ENCODE results near the gene QRSL1. TPM values are rescaled to one million over a fixed set of nuclear protein-coding genes. Genes with fewer than 3 reads are reported as not detected.

QRSL1 gene
- total RNA-seq, 1 donor from 2014 or later: 17.2 TPM

- no peak overlapping the region for H3K4me3 Mint-ChIP-seq
- no peak for DNase-seq (ENCODE audit: low spot score in 2 of 2, unreplicated experiment in 2 of 2)
- no peaks in the 10 kb centered on the region for H3K9me3 Mint-ChIP-seq
- H3K27me3 Mint-ChIP-seq (ENCODE audit: low read depth): no peaks in the 10 kb centered on the region
- H3K4me1 Mint-ChIP-seq: no peaks in the 10 kb centered on the region
- H3K27ac Mint-ChIP-seq: no peak overlapping the region
- TF ChIP-seq CTCF (IDR thresholded peaks at IDR 0.05; ENCODE audit: unreplicated experiment): no peak
- H3K36me3 Mint-ChIP-seq: peaks cover 11% of the 10 kb centered on the region
Measured at GRCh38 chr6:106612671-106613416, 16.5 kb upstream of the QRSL1 start.

- no peak for DNase-seq (ENCODE audit: low spot score in 2 of 2, unreplicated experiment in 2 of 2)
- H3K9me3 Mint-ChIP-seq: no peaks in the 10 kb centered on the region
- H3K4me3 Mint-ChIP-seq: no peak overlapping the region
- no peaks in the 10 kb centered on the region for H3K27me3 Mint-ChIP-seq (ENCODE audit: low read depth)
- H3K36me3 Mint-ChIP-seq: peaks cover 7% of the 10 kb centered on the region
- TF ChIP-seq CTCF (IDR thresholded peaks at IDR 0.05; ENCODE audit: unreplicated experiment): no peak
- no peak overlapping the region for H3K27ac Mint-ChIP-seq
- no peaks in the 10 kb centered on the region for H3K4me1 Mint-ChIP-seq
Measured at GRCh38 chr6:106613590-106613989, 15.8 kb upstream of the QRSL1 start.

GRCh38 chr6:106614166-106614565 is 15.2 kb upstream of the QRSL1 start:
- Mint-ChIP-seq H3K9me3 (no peaks in the 10 kb centered on the region), H3K4me3 (no peak overlapping the region), H3K27ac (no peak overlapping the region), H3K27me3 (ENCODE audit: low read depth) (no peaks in the 10 kb centered on the region), H3K4me1 (no peaks in the 10 kb centered on the region), H3K36me3 (peaks cover 7% of the 10 kb centered on the region)
- no peak for TF ChIP-seq CTCF (IDR thresholded peaks at IDR 0.05; ENCODE audit: unreplicated experiment)
- DNase-seq (ENCODE audit: low spot score in 2 of 2, unreplicated experiment in 2 of 2): no peak

- Mint-ChIP-seq H3K4me1 (no peaks in the 10 kb centered on the region), H3K27me3 (ENCODE audit: low read depth) (no peaks in the 10 kb centered on the region), H3K4me3 (no peak overlapping the region), H3K36me3 (peaks cover 7% of the 10 kb centered on the region), H3K9me3 (no peaks in the 10 kb centered on the region), H3K27ac (no peak overlapping the region)
- DNase-seq (ENCODE audit: low spot score in 2 of 2, unreplicated experiment in 2 of 2): no peak
- TF ChIP-seq CTCF (IDR thresholded peaks at IDR 0.05; ENCODE audit: unreplicated experiment): no peak
Measured at GRCh38 chr6:106614592-106615257, 14.7 kb upstream of the QRSL1 start.

- Mint-ChIP-seq H3K27me3 (ENCODE audit: low read depth) (no peaks in the 10 kb centered on the region), H3K9me3 (peaks cover 3% of the 10 kb centered on the region), H3K4me3 (no peak overlapping the region), H3K36me3 (peaks cover 11% of the 10 kb centered on the region), H3K4me1 (no peaks in the 10 kb centered on the region), H3K27ac (no peak overlapping the region)
- TF ChIP-seq CTCF (IDR thresholded peaks at IDR 0.05; ENCODE audit: unreplicated experiment): no peak
- no peak for DNase-seq (ENCODE audit: low spot score in 2 of 2, unreplicated experiment in 2 of 2)
Measured at GRCh38 chr6:106617302-106617701, 12.1 kb upstream of the QRSL1 start.

Measured in mesothelial cell of epicardium (in vitro differentiated cells).